Endodermal cell (in vitro differentiated cells): Measurements from ENCODE around the gene RLBP1. TPM values are rescaled to one million over a fixed set of nuclear protein-coding genes. Genes with fewer than 3 reads are reported as not detected.

Source experiments
- DNase-seq: peaks from one replicate; pipeline ENCODE4 v3.0.0-alpha.2; 2017
- H3K27ac ChIP-seq: 2 replicates; pipeline ENCODE4 v1.5.1; 2013; ENCODE audit warnings: mild to moderate bottlenecking, low read depth, low read length, moderate library complexity
- H3K27me3 ChIP-seq: 2 replicates; pipeline ENCODE4 v1.6.1; 2013; ENCODE audit warnings: mild to moderate bottlenecking, low read length, moderate library complexity; ENCODE audit not compliant: insufficient read depth, control insufficient read depth, poor library complexity, severe bottlenecking
- H3K36me3 ChIP-seq: 2 replicates; pipeline ENCODE4 v1.7.0; 2013; ENCODE audit warnings: mild to moderate bottlenecking, low read length, moderate library complexity; ENCODE audit not compliant: control insufficient read depth, insufficient read depth
- H3K4me1 ChIP-seq: one replicate; pipeline ENCODE4 v1.7.0; 2013; ENCODE audit warnings: low read length; ENCODE audit not compliant: control insufficient read depth, insufficient read depth
- H3K4me3 ChIP-seq: 2 replicates; pipeline ENCODE4 v1.5.1; 2013; ENCODE audit warnings: mild to moderate bottlenecking, low read length, moderate library complexity
- H3K9ac ChIP-seq: 2 replicates; pipeline ENCODE4 v1.6.1; 2013; ENCODE audit warnings: mild to moderate bottlenecking, low read length, moderate library complexity; ENCODE audit not compliant: poor library complexity, severe bottlenecking; ENCODE audit errors: extremely low read depth
- H3K9me3 ChIP-seq: 2 replicates; pipeline ENCODE4 v1.6.1; 2013; ENCODE audit warnings: mild to moderate bottlenecking, low read length, moderate library complexity; ENCODE audit not compliant: control insufficient read depth
- H3K27ac Mint-ChIP-seq: 2 replicates; pipeline ENCODE4 v1.8.0; 2020; ENCODE audit warnings: mixed read lengths
- H3K27me3 Mint-ChIP-seq: 2 replicates; pipeline ENCODE4 v1.8.0; 2021; ENCODE audit warnings: mild to moderate bottlenecking, mixed read lengths; ENCODE audit not compliant: insufficient read depth
- H3K36me3 Mint-ChIP-seq: 2 replicates; pipeline ENCODE4 v1.8.0; 2020; ENCODE audit warnings: low read depth, mixed read lengths
- H3K4me1 Mint-ChIP-seq: 2 replicates; pipeline ENCODE4 v1.8.0; 2020; ENCODE audit warnings: mixed read lengths
- H3K4me3 Mint-ChIP-seq: 2 replicates; pipeline ENCODE4 v1.8.0; 2020; ENCODE audit warnings: mild to moderate bottlenecking, moderate library complexity, mixed read lengths
- H3K9me3 Mint-ChIP-seq: 2 replicates; pipeline ENCODE4 v1.8.0; 2020; ENCODE audit warnings: mild to moderate bottlenecking, mixed read lengths
- WGBS, 2 experiments: methylation state at CpG; one replicate each; pipeline versions ENCODE4 v1.1.5 to v1.1.7; 2013; ENCODE audit warnings: missing lambda C conversion rate in 2 of 2, mixed read lengths in 1 of 2; ENCODE audit not compliant: insufficient coverage in 1 of 2, insufficient read length in 1 of 2; 5-methylcytosine and 5-hydroxymethylcytosine counted together
- total RNA-seq, 2 donors: library from RNA; stranded (reverse); fragmentation: NEBNext Ultra II Directional in 1 of 2; extraction: Animal tissue kit (Norgen Biotek cat#: 25700) in 1 of 2; gene quantifications; 2 replicates in 1 of 2; 3 replicates in 1 of 2; pipeline ENCODE4 v1.2.1, GENCODE V29; 2021
- TF ChIP-seq, protein P1 (sequence below): fragments of 200-600 bp; sonication (generic); conservative IDR thresholded peaks from 2 replicates; pipeline ENCODE4 v1.5.0; 2021; ENCODE audit warnings: antibody characterized with exemption, mild to moderate bottlenecking

RLBP1 gene
- total RNA-seq, 2 donors from 2014 or later = not detected

DNA sequence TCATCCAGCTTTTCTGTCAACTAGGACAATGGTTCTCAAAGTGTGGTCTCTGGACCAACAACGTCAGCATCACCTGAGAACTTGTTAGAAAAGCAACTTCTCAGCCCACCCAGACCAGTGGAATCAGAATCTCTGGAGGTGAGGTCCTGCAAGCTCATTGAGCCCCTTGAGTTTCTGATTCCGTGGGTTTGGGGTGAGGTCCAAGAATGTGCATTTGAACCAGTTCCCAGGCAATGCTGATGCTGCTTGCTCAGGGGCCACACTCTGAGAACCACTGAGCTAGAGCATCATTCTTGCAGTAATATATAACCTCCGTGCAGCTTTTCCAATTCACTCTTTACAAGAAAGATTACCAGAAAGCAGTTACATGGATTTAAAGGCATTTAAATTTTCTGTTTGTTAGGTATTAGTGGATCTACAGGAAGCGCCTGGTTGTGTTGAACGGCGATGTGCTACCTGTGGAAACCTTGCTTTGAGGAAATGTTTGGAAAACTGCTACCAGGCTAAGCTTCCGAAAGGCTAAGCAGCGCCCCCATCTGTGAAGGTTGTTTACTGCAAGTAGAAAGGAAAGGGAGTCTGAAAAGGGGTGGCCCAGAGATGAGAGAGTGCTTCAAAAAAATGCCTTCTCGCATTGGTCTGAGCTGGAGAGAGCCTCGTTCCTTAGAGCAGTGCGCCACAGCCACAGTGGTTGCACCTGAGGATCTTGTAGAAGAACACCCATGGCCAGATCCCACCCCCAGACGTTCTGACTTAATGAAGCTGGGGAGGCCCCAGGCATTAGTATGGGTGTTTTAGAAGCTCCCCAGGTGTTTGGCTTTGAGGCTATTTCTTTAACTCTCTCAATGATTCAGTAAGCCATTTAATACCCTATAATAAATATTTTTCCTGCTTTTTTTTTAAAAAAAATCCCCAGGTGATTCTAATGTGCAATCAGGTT, 50.0 kb downstream of the RLBP1 start:
- Histone ChIP-seq H3K9ac (no peak overlapping the region), H3K9me3 (no peaks in the 10 kb centered on the region), H3K27ac (no peak overlapping the region), H3K36me3 (no peaks in the 10 kb centered on the region), H3K4me1 (peaks cover 8% of the 10 kb centered on the region), H3K27me3 (no peaks in the 10 kb centered on the region), H3K4me3 (no peak overlapping the region)
- peak; percentile 94 for DNase-seq
- Mint-ChIP-seq H3K36me3 (peaks cover 3% of the 10 kb centered on the region), H3K9me3 (no peaks in the 10 kb centered on the region), H3K4me1 (peaks cover 15% of the 10 kb centered on the region), H3K27ac (no peak overlapping the region), H3K4me3 (no peak overlapping the region), H3K27me3 (no peaks in the 10 kb centered on the region)
- WGBS, 2 experiments = 54 to 59% methylated on average over 10 to 12 of the region's 12 CpGs
- TF ChIP-seq, protein P1, sequence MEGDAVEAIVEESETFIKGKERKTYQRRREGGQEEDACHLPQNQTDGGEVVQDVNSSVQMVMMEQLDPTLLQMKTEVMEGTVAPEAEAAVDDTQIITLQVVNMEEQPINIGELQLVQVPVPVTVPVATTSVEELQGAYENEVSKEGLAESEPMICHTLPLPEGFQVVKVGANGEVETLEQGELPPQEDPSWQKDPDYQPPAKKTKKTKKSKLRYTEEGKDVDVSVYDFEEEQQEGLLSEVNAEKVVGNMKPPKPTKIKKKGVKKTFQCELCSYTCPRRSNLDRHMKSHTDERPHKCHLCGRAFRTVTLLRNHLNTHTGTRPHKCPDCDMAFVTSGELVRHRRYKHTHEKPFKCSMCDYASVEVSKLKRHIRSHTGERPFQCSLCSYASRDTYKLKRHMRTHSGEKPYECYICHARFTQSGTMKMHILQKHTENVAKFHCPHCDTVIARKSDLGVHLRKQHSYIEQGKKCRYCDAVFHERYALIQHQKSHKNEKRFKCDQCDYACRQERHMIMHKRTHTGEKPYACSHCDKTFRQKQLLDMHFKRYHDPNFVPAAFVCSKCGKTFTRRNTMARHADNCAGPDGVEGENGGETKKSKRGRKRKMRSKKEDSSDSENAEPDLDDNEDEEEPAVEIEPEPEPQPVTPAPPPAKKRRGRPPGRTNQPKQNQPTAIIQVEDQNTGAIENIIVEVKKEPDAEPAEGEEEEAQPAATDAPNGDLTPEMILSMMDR = peak; percentile 86

DNA sequence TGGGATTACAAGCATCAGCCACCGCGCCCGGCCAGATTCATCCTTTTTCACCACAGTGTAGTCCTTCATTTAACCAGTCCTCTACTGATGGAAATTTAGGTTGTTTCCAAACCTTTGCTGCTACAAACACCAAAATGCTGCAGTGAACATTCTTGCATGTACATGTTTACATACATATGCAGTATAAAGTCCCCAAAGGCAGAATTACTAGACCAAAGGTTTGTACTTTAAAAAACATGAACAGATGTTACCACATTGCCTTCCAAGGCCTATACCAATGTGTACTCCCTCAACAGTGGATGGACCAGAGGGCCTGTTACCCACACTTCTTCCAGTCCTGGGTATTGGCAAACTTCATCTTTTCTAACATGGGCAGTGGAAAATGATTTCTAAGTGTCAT, 51.0 kb downstream of the RLBP1 start:
- no peak overlapping the region for H3K27ac ChIP-seq
- H3K27me3 ChIP-seq = no peaks in the 10 kb centered on the region
- Mint-ChIP-seq H3K36me3 (peaks cover 2% of the 10 kb centered on the region), H3K27me3 (no peaks in the 10 kb centered on the region), H3K9me3 (no peaks in the 10 kb centered on the region), H3K4me1 (peaks cover 24% of the 10 kb centered on the region), H3K4me3 (no peak overlapping the region), H3K27ac (no peak overlapping the region)
- no peak overlapping the region for H3K4me3 ChIP-seq
- no peaks in the 10 kb centered on the region for H3K36me3 ChIP-seq
- no peak for DNase-seq
- H3K9me3 ChIP-seq = no peaks in the 10 kb centered on the region
- TF ChIP-seq, protein P1 = no peak
- WGBS, 2 experiments = 93 to 99% methylated on average over 3 of the region's 3 CpGs
- peaks cover 19% of the 10 kb centered on the region for H3K4me1 ChIP-seq
- no peak overlapping the region for H3K9ac ChIP-seq

DNA sequence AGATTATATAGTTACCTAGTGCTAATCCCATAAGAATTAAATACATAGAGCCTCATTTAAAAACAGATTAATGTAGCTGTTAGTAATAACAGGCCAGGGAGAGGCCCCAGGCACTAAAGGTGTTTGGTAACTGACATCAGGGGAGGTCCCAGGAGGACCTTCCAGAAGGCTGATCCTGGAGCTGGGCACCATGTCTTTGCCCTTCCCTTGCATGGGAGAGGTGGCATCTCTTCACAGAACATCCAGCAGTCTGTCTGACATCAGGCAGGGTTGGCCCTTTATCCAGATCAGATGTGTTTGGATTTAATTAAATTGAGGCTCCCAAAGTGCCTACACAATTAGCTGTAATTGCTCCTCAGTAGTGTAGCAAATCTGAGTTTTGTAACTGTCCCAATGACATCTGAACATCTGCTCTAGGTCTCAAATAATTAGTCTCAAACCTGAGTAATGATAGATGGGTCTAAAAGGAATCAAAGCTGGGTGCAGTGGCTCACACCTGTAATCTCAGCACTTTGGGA, 53.0 kb downstream of the RLBP1 start:
- H3K27me3 Mint-ChIP-seq = no peaks in the 10 kb centered on the region
- no peaks in the 10 kb centered on the region for H3K27me3 ChIP-seq
- no peaks in the 10 kb centered on the region for H3K9me3 Mint-ChIP-seq
- H3K27ac ChIP-seq = no peak overlapping the region
- no peaks in the 10 kb centered on the region for H3K9me3 ChIP-seq
- H3K4me3 Mint-ChIP-seq = no peak overlapping the region
- TF ChIP-seq, protein P1 = no peak
- H3K27ac Mint-ChIP-seq = no peak overlapping the region
- no peak for DNase-seq
- H3K4me1 Mint-ChIP-seq = peaks cover 26% of the 10 kb centered on the region
- H3K36me3 Mint-ChIP-seq = peaks cover 2% of the 10 kb centered on the region
- peaks cover 19% of the 10 kb centered on the region for H3K4me1 ChIP-seq
- no peak overlapping the region for H3K9ac ChIP-seq
- H3K36me3 ChIP-seq = no peaks in the 10 kb centered on the region
- no peak overlapping the region for H3K4me3 ChIP-seq
